GM21619 (cell line): ENCODE results near the gene DDX4.
"Not testable (repeated sequence)": the region's sequence is repeated elsewhere in the genome, so short reads cannot be mapped to it uniquely, and the experiment has no call there.

Experiments
- ATAC-seq: cut with Tn5 transposase; IDR thresholded peaks from one replicate; pipeline ENCODE4 v1.9.1; 2021; ENCODE audit not compliant: unreplicated experiment

Gene DDX4

DNA sequence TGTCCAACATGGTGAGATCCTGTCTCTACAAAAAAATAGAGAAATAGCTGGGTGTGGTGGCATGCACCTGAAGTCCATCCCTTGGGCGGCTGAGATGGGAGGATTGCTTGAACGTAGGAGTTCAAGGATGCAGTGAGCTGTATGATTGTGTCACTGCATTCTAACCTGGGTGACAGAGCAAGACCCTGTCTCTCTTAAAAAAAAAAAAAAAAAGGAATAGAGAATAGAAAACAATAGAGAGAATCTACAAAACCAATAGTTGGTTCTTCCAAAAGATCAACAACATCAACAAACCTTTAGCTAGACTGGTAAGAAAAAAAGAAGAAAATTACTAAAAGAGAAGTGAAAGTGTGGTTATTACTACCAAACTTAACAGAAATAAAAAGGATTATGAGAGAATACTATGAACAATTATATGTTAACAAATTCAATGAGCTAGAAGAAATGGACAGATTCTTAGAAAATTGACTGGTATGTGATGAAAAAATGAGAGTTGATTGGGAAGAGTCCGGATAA is 17.6 kb upstream of the DDX4 start:
- no peak for ATAC-seq

DNA sequence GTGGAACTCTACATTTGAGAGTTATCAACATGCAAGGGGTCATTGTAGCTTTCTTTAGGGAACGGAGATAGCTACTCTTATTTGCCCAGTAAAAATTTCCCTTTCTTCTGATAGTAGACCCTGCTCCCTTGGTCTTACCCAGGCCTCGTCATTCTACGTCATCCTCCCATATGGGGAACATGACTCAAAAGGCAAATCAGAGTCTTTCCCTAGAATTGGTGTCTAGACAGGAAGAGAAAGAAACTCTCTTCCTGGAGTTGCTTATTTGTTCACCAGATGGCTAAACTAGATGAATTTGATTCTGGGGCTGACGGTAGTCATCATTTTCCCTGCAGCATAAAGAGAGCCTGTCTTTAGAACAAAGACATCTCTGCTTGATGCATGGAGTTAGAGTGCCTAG is 13.6 kb upstream of the DDX4 start:
- no peak for ATAC-seq

DNA sequence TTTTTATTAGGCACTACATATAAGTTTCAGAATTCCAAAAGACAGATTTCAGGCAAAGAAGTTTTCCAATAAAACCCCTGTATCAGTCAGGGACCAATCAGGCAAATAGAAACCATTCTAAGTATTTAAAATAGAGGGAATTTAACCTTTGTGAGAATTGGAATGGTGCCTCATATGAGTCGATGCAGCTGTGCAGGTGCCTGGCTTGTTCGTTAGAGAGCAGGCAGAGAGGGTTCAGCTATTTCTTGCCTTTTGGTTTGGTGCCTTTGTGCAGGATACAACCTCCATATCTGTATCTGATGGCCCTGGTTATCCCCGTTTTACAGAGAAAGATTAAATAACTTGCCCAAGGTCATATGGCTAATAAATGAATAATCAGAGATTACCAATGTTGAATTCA is 6.0 kb upstream of the DDX4 start:
- no peak for ATAC-seq

DNA sequence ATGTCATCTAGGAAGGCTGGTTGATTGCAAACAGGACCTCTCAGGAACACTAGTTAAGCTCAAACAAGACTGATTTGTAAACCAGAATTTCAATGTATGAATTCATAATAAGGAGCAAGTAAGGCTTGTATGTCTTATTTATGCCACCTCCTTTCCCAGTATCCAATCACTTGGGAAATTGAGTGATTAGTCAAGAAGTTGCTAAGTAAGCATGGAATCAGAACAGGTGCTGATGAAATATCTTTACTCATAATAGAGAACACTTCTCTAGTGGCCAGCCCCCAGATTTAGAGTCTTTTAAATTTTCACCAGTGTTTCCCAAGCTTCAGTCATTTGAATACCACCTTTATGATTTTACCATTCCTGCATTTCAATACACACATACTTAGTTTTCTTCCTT is 5.3 kb upstream of the DDX4 start:
- no peak for ATAC-seq

DNA sequence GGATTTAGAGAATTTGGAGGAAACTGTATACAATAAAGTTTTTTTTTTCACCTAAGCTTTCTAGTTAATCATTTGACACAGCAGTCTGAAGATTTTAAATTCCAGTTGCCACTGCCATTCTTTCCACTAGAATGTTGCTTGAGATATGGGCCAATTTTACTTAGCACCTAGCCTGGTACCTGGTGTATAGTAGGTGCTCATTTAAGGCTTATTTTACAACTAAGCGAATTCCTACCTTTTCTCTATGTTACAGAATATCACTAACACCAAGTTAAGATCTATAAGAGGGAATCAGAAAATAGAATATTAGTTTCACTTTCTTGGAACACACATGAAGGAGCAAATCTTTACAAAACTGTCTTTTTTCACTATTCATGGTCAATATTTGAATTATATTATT is 3.2 kb upstream of the DDX4 start:
- no peak for ATAC-seq

DNA sequence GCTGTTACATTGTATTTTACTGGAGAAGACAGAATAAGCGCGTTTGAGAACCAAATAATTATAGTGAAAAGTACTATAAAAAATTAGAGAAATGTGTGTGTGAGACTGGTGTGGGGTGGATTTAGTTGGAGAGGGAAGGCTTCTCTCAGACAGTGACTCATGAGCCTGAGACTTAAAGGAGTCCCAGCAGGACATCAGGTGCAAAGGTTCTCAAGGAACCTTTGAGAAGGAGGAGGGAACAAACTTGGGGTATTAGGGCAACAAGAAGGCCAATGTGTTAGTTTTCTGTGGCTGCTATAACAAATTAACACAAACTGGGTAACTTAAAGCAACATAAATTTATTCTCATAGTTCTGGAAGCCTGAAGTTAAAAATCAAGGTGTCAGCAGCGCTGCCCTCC is 4.9 kb downstream of the DDX4 start:
- ATAC-seq: no peak

DNA sequence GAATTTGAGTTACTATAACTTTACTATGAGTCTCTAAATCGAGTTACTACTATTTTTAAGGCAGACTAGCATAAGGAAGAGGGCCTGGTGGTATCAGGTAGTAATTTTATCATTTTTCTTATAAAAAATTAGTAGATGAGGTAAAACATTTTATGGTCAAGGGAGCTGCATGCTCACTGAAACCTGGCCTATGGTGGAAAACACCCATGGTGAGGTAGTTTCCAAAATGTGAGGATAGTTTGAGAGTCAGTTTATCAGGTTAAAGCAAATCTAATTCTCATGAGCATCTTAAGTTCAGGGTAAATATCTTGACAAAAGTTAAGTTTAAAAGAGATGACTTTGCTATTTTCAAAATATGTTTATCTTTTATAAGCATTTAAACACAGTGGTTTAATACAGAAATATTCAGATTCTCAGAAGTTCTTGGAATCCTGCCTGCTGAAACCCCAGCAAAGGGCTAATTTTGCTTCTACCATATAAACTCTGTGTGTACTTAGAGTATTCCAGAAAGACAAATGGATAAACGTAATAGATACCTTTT is 10.0 kb downstream of the DDX4 start:
- no peak for ATAC-seq

DNA sequence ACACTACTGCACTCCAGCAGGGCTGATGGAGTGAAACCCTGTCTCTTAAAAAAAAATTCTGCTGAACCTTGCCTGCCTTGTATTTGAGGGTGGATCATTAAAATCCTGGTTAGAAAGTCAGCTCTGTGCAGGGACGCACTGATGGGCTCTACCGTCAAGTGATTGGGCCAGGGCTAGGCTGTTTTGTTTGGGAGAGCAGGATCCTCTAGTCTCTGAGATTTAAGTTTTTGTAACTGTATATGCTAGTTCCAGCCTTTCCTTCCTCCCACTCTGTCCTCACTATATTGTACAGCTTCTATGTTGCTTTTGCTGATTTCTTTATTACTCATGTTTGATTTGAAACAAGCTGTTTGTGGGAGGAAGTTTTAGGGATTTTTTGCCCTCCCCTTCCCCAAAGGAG is 11.5 kb downstream of the DDX4 start:
- no peak for ATAC-seq

DNA sequence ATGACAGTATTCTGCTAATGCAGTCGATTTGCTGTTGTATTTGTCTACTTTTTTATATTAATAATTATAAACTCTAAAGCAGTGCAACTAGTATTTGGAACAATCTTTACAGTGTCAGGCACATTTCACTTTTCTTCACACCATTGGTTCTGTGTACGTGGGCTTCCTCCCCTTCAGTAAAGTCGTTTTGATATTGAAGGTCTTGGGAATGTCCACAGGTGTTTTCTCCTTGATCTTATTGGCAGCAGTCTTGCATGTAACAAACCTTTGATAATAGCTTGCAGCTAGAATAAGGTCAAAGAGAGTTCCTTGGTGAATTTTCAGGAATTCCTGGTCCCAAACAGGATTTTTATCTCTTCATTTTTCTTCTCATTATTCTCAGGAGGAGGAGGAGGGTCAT is 12.2 kb downstream of the DDX4 start:
- ATAC-seq: no peak

DNA sequence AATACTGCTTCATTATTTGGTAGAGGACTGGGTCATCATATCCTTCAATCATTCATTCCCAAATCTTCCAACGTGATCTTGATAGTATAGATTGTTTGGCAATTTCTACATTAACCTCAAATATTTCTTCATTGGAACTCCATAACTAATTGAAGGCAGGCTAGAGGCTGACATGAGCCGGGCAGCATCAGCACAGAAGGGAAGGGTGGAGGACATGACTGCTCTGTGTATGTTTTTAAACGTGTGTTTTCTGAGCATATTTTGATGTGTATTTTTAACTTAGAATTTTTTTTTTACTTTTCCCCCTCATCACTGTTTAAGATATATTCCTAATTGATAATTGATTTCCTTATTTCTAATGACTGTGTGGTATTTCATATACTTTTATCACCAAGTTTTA is 12.6 kb downstream of the DDX4 start:
- ATAC-seq: no peak

DNA sequence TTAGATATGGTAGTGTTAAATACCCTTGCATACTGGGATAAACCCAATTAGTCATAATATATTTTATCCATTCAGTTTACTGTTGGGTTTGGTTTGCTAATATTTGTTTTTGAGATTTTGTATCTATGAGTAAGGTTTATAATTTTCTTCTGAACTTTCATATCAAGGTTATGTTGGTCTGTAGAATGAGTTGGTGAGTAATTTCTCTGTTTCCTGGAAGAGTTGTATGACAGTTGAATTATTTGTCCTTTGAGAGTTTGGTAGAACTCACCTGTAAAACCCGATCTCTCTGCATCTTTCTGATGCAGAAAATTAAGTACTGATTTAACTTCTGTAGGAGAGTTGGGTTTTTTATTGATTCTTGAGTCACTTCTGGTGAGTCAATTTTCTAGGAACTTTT is 20.4 kb downstream of the DDX4 start:
- ATAC-seq: no peak

DNA sequence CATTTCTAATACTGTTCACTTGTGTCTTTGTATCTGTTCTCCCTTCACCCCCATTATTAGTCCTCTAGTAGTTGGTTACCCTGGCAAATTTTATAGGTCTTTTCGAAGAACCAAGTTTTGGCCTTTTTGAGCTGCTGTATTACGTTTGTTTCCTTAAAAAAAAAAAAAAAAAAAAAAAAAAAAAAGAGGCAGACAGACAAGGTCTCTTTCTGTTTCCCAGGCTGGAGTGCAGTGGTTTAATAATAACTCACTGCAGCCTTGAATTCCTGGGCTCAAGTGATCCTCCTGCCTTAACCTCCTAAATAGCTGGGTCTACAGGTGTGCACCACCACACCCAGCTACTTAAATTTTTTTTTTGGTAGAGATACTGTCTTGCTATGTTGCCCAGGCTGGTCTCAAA is 20.9 kb downstream of the DDX4 start:
- ATAC-seq: no peak

DNA sequence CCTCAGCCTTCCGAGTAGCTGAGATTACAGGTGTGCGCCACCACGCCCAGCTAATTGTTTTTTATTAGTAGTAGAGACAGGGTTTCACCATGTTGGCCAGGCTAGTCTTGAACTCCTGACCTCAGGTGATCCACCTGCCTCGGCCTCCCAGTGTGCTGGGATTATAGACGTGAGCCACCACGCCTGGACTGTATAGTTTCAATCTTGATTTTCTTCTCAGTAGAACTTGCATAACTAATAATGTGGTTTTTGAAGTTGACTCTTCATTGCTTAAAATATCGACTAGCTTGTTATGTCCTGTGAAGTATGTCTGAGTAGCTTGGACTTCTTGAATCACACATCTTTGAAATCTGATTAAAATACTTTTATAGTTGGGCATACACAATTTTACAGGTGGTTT is 23.9 kb downstream of the DDX4 start:
- not testable (repeated sequence) for ATAC-seq

DNA sequence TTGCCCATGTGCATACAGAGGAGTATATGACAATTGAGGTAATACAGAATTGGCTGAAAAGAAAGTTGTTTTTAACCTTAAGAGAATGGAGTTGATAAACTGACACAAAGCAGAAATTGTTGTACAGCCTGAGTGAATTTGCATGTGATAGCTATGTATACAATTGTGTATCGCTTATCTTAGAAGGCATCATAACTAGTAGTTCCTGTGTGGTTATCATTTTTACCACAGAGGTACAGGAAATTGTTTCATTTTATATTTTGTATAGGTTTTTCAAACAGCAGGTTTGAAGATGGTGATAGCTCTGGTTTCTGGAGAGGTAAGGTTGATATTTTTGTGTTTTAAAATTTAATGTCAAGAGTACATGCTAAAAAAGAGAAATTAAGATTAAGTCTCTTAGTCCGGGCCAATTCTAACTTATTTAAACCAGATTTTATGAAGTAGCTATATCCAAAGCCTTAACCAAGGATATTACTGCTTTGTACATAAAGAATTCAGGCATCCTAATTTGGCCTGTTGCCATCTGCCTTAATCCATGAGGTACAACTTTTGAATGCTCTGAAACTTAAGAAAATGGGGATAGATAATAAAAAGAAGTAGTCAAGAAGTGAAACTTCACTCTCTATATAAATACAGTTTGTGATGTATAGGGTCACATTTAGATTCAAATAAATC is 26.0 kb downstream of the DDX4 start:
- peak; percentile 71 for ATAC-seq

DNA sequence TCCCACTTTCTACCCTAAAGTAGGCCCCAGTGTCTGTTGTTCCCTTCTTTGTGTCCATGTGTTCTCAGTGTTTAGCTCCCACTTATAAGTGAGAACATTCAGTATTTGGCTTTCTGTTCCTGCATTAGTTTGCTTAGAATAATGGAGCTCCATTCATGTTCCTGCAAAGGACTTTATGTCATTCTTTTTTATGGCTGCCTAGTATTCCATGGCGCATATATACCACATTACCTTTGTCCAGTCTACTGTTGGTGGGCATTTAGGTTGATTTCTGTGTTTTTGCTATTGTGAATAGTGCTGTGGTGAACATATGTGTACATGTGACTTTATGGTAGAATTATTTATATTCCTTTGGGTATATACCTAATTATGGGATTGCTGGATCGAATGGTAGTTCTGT is 30.4 kb downstream of the DDX4 start:
- no peak for ATAC-seq

DNA sequence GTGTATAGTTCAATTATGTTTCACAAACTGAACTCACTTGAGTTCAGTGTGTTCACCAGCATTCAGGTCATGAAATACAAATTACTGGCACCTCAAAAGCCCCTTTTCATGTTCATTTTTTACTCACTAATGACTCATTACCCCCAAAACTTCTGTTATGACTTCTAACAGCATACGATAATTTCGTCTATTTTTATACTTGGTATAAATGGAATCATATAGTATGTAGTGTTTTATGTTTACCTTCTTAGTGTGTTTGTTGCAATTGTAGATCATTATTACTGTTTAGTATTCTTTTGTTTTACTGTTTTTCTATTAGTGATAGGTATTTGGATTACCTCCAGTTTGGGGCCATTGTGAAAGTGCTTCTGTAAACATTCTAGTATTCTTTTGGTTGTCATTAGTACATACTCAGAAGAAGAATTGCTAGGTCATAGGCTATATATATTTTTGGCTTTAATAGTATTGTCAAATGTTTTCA is 33.4 kb downstream of the DDX4 start:
- ATAC-seq: peak; percentile 74

DNA sequence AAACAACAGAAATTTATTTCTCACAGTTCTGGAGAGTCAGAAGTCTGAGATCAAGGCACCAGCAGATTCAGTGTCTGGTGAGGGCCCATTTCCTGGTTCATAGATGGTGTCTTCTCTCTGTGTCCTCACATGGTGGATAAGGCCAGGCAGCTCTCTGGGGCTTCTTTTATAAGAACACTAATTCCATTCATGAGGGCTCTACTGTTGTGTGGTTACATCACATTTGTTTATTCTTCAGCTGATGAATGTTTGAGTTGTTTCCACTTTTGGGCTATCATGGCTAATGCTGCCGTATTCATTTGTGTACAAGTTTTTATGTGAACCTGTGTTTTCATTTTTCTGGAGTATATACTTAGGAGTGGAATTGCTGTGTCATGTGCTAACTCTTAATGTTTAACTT is 35.2 kb downstream of the DDX4 start:
- ATAC-seq: no peak

DNA sequence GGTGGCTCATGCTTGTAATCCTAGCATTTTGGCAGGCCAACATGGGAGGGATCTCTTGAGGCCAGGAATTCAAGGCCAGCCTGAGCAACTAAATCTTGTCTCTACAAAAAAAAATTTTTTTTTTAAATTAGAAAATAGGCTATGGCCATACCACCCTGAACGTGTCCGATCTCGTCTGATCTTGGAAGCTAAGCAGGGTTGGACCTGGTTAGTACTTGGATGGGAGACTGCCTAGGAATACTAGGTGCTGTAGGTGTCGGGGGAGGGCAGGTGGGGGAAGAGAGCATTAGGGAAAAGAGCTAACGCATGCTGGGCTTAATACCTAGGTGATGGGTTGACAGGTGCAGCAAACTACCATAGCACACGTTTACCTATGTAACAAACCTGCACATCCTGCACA is 39.5 kb downstream of the DDX4 start:
- no peak for ATAC-seq

DNA sequence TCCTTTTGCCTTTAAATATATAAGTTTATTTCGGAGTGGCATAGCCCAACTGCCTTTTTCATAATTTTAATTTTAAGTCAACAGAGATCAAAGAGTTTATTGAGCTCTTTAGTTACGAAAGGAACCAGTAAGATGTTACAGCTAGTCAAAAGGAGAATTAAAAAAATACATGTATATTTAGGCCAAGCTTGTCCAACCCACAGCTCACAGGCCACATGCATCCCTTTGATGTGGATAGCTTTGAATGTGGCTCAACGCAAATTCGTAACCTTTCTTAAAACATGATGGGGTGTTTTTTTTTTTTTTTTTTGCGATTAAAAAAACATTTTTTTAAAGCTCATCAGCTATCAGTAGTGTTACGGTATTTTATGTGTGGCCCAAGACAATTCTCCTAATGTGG is 63.1 kb downstream of the DDX4 start:
- no peak for ATAC-seq

DNA sequence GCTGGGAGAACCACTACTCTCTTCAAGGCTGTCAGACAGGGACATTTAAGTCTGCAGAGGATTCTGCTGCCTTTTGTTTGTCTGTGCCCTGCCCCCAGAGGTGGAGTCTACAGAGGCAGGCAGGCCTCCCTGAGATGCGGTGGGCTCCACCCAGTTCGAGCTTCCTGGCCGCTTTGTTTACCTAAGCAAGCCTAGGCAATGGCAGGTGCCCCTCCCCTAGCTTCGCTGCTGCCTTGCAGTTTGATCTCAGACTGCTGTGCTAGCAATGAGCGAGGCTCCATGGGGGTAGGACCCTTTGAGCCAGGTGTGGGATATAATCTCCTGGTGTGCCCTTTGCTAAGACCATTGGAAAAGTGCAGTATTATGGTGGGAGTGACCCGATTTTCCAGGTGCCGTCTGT is 71.0 kb downstream of the DDX4 start:
- not testable (repeated sequence) for ATAC-seq

DNA sequence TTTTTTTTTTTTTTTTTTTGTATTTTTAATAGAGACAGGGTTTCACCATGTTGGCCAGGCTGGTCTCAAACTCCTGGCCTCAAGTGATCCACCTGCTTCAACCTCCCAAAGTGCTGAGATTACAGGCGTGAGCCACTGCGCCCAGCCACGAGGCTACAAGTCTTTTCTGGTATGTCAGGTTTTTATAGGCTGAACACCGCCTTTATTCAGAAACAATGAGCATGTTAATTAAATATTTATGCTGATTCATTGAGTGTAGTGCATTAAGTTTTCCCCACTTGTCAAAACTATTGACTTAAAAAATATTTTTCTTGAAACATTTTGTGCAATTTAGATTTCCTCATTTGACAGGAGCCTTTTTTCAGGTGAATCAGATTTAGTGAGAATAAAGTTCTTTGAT is 78.1 kb downstream of the DDX4 start:
- ATAC-seq: not testable (repeated sequence)

DNA sequence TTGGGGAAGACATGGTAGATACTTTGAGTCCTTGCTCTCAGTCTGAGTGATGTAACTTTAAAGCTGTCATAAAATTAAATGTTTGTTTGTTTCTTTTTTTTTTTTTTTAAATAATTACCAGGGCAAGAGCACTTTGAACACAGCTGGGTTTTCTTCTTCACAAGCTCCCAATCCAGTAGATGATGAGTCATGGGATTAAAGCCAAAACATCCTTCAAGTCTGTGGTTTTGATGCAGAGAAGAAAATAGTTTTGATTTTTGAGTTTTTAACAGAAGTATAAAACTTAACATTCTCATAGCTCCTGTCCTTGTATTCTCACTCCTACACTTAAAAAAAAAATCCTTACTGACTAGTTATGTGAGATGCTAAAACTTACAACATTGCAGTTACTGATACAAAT is 78.5 kb downstream of the DDX4 start:
- no peak for ATAC-seq

DNA sequence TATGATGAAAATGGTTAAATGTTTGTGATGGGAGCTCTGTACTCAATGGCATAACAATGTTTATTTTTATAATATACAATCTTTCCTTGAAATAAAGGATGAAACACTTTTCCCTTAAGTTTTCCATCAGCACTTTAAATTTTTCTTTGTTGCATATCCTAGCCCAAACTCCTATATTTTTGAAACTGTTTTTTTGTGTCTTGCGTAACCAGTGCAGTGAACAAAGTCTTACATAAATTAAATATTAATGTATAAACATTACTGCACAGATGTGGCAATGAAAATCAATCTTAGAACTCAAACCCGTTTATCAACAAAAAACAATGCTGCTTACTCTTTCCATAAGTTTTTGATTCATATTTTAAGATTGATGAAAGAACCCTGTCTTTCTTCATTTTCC is 79.2 kb downstream of the DDX4 start:
- no peak for ATAC-seq
